ENCODE results near the gene CCBE1. TPM values are rescaled to one million over a fixed set of nuclear protein-coding genes. Genes with fewer than 3 reads are reported as not detected.

CCBE1 gene
- total and polyA plus RNA-seq, 4 donors = 0.99 to 2.7 (median 1.9) TPM

- Histone ChIP-seq H3K27me3 (ENCODE audit: control insufficient read depth, insufficient read depth, low read length) (no peaks in the 10 kb centered on the region), H3K9me3 (ENCODE audit: control insufficient read depth, insufficient read depth, low read length) (no peaks in the 10 kb centered on the region), H3K4me3 (ENCODE audit: low read depth, low read length) (no peak overlapping the region), H3K36me3 (ENCODE audit: control insufficient read depth, insufficient read depth, low read length) (no peaks in the 10 kb centered on the region), H3K4me1 (ENCODE audit: control insufficient read depth, insufficient read depth, low read length) (no peaks in the 10 kb centered on the region), H3K27ac (ENCODE audit: low read depth, low read length) (no peak overlapping the region)
- peak in 1 of 6 donors; percentile 50 for DNase-seq (ENCODE audit: low read depth in 4 of 6, low spot score in 6 of 6)
- WGBS (ENCODE audit: insufficient coverage) = no CpG with 5 or more reads among the region's 2 CpGs
Observed at GRCh38 chr18:59661891-59662701, 35.1 kb downstream of the CCBE1 start.

- no peak overlapping the region for H3K4me3 ChIP-seq (ENCODE audit: low read depth, low read length)
- no peaks in the 10 kb centered on the region for H3K4me1 ChIP-seq (ENCODE audit: control insufficient read depth, insufficient read depth, low read length)
- no peaks in the 10 kb centered on the region for H3K27me3 ChIP-seq (ENCODE audit: control insufficient read depth, insufficient read depth, low read length)
- no peaks in the 10 kb centered on the region for H3K9me3 ChIP-seq (ENCODE audit: control insufficient read depth, insufficient read depth, low read length)
- WGBS (ENCODE audit: insufficient coverage) = 96% methylated on average over 3 of the region's 8 CpGs
- DNase-seq (ENCODE audit: low read depth in 4 of 6, low spot score in 6 of 6) = no peak
- no peak overlapping the region for H3K27ac ChIP-seq (ENCODE audit: low read depth, low read length)
- H3K36me3 ChIP-seq (ENCODE audit: control insufficient read depth, insufficient read depth, low read length) = no peaks in the 10 kb centered on the region
Observed at GRCh38 chr18:59660786-59661743, 36.2 kb downstream of the CCBE1 start.

- DNase-seq (ENCODE audit: low read depth in 4 of 6, low spot score in 6 of 6) = no peak
- Histone ChIP-seq H3K4me3 (ENCODE audit: low read depth, low read length) (no peak overlapping the region), H3K36me3 (ENCODE audit: control insufficient read depth, insufficient read depth, low read length) (no peaks in the 10 kb centered on the region), H3K27ac (ENCODE audit: low read depth, low read length) (no peak overlapping the region), H3K4me1 (ENCODE audit: control insufficient read depth, insufficient read depth, low read length) (no peaks in the 10 kb centered on the region), H3K9me3 (ENCODE audit: control insufficient read depth, insufficient read depth, low read length) (no peaks in the 10 kb centered on the region), H3K27me3 (ENCODE audit: control insufficient read depth, insufficient read depth, low read length) (no peaks in the 10 kb centered on the region)
- no CpG with 5 or more reads among the region's 4 CpGs for WGBS (ENCODE audit: insufficient coverage)
Observed at GRCh38 chr18:59660366-59660765, 36.9 kb downstream of the CCBE1 start.

GRCh38 chr18:59659508-59660170, 37.6 kb downstream of the CCBE1 start:
- H3K27ac ChIP-seq (ENCODE audit: low read depth, low read length) = no peak overlapping the region
- no peak overlapping the region for H3K4me3 ChIP-seq (ENCODE audit: low read depth, low read length)
- WGBS (ENCODE audit: insufficient coverage) = 39% methylated on average over 9 of the region's 14 CpGs
- DNase-seq (ENCODE audit: low read depth in 4 of 6, low spot score in 6 of 6) = no peak
- no peaks in the 10 kb centered on the region for H3K9me3 ChIP-seq (ENCODE audit: control insufficient read depth, insufficient read depth, low read length)
- H3K36me3 ChIP-seq (ENCODE audit: control insufficient read depth, insufficient read depth, low read length) = no peaks in the 10 kb centered on the region
- no peaks in the 10 kb centered on the region for H3K27me3 ChIP-seq (ENCODE audit: control insufficient read depth, insufficient read depth, low read length)
- no peaks in the 10 kb centered on the region for H3K4me1 ChIP-seq (ENCODE audit: control insufficient read depth, insufficient read depth, low read length)

- Histone ChIP-seq H3K36me3 (ENCODE audit: control insufficient read depth, insufficient read depth, low read length) (no peaks in the 10 kb centered on the region), H3K4me3 (ENCODE audit: low read depth, low read length) (no peak overlapping the region), H3K9me3 (ENCODE audit: control insufficient read depth, insufficient read depth, low read length) (no peaks in the 10 kb centered on the region), H3K27ac (ENCODE audit: low read depth, low read length) (no peak overlapping the region), H3K27me3 (ENCODE audit: control insufficient read depth, insufficient read depth, low read length) (no peaks in the 10 kb centered on the region), H3K4me1 (ENCODE audit: control insufficient read depth, insufficient read depth, low read length) (no peaks in the 10 kb centered on the region)
- WGBS (ENCODE audit: insufficient coverage) = no CpG with 5 or more reads among the region's 7 CpGs
- DNase-seq (ENCODE audit: low read depth in 4 of 6, low spot score in 6 of 6) = no peak
Observed at GRCh38 chr18:59658941-59659340, 38.3 kb downstream of the CCBE1 start.

GRCh38 chr18:59657012-59657411, 40.2 kb downstream of the CCBE1 start:
- Histone ChIP-seq H3K4me1 (ENCODE audit: control insufficient read depth, insufficient read depth, low read length) (no peaks in the 10 kb centered on the region), H3K27me3 (ENCODE audit: control insufficient read depth, insufficient read depth, low read length) (no peaks in the 10 kb centered on the region), H3K27ac (ENCODE audit: low read depth, low read length) (no peak overlapping the region), H3K9me3 (ENCODE audit: control insufficient read depth, insufficient read depth, low read length) (no peaks in the 10 kb centered on the region), H3K36me3 (ENCODE audit: control insufficient read depth, insufficient read depth, low read length) (no peaks in the 10 kb centered on the region), H3K4me3 (ENCODE audit: low read depth, low read length) (no peak overlapping the region)
- no peak for DNase-seq (ENCODE audit: low read depth in 4 of 6, low spot score in 6 of 6)
- 76% methylated on average over 2 of the region's 5 CpGs for WGBS (ENCODE audit: insufficient coverage)

GRCh38 chr18:59656373-59656887, 40.8 kb downstream of the CCBE1 start:
- Histone ChIP-seq H3K27ac (ENCODE audit: low read depth, low read length) (no peak overlapping the region), H3K4me1 (ENCODE audit: control insufficient read depth, insufficient read depth, low read length) (no peaks in the 10 kb centered on the region), H3K9me3 (ENCODE audit: control insufficient read depth, insufficient read depth, low read length) (no peaks in the 10 kb centered on the region), H3K36me3 (ENCODE audit: control insufficient read depth, insufficient read depth, low read length) (no peaks in the 10 kb centered on the region), H3K4me3 (ENCODE audit: low read depth, low read length) (no peak overlapping the region), H3K27me3 (ENCODE audit: control insufficient read depth, insufficient read depth, low read length) (no peaks in the 10 kb centered on the region)
- WGBS (ENCODE audit: insufficient coverage) = 65% methylated on average over 3 of the region's 6 CpGs
- DNase-seq (ENCODE audit: low read depth in 4 of 6, low spot score in 6 of 6) = peak in 1 of 6 donors; percentile 74

GRCh38 chr18:59655676-59656075, 41.5 kb downstream of the CCBE1 start:
- Histone ChIP-seq H3K27ac (ENCODE audit: low read depth, low read length) (no peak overlapping the region), H3K4me1 (ENCODE audit: control insufficient read depth, insufficient read depth, low read length) (no peaks in the 10 kb centered on the region), H3K36me3 (ENCODE audit: control insufficient read depth, insufficient read depth, low read length) (no peaks in the 10 kb centered on the region), H3K27me3 (ENCODE audit: control insufficient read depth, insufficient read depth, low read length) (no peaks in the 10 kb centered on the region), H3K4me3 (ENCODE audit: low read depth, low read length) (no peak overlapping the region), H3K9me3 (ENCODE audit: control insufficient read depth, insufficient read depth, low read length) (no peaks in the 10 kb centered on the region)
- no peak for DNase-seq (ENCODE audit: low read depth in 4 of 6, low spot score in 6 of 6)
- 44% methylated on average over 1 of the region's 2 CpGs for WGBS (ENCODE audit: insufficient coverage)

- no peaks in the 10 kb centered on the region for H3K9me3 ChIP-seq (ENCODE audit: control insufficient read depth, insufficient read depth, low read length)
- H3K36me3 ChIP-seq (ENCODE audit: control insufficient read depth, insufficient read depth, low read length) = no peaks in the 10 kb centered on the region
- no peaks in the 10 kb centered on the region for H3K4me1 ChIP-seq (ENCODE audit: control insufficient read depth, insufficient read depth, low read length)
- no peak overlapping the region for H3K4me3 ChIP-seq (ENCODE audit: low read depth, low read length)
- no peak overlapping the region for H3K27ac ChIP-seq (ENCODE audit: low read depth, low read length)
- no peaks in the 10 kb centered on the region for H3K27me3 ChIP-seq (ENCODE audit: control insufficient read depth, insufficient read depth, low read length)
- DNase-seq (ENCODE audit: low read depth in 4 of 6, low spot score in 6 of 6) = no peak
- WGBS (ENCODE audit: insufficient coverage) = 69% methylated on average over 5 of the region's 5 CpGs
Observed at GRCh38 chr18:59651071-59651470, 46.2 kb downstream of the CCBE1 start.
